Endodermal cell (in vitro differentiated cells): ENCODE measurements around the gene BTG2. TPM values are rescaled to one million over a fixed set of nuclear protein-coding genes. Genes with fewer than 3 reads are reported as not detected.

ENCODE experiments used
- DNase-seq: peaks from one replicate; pipeline ENCODE4 v3.0.0-alpha.2; 2017
- H3K27ac ChIP-seq: 2 replicates; pipeline ENCODE4 v1.5.1; 2013; ENCODE audit warnings: mild to moderate bottlenecking, low read depth, low read length, moderate library complexity
- H3K27me3 ChIP-seq: 2 replicates; pipeline ENCODE4 v1.6.1; 2013; ENCODE audit warnings: mild to moderate bottlenecking, low read length, moderate library complexity; ENCODE audit not compliant: insufficient read depth, control insufficient read depth, poor library complexity, severe bottlenecking
- H3K36me3 ChIP-seq: 2 replicates; pipeline ENCODE4 v1.7.0; 2013; ENCODE audit warnings: mild to moderate bottlenecking, low read length, moderate library complexity; ENCODE audit not compliant: control insufficient read depth, insufficient read depth
- H3K4me1 ChIP-seq: one replicate; pipeline ENCODE4 v1.7.0; 2013; ENCODE audit warnings: low read length; ENCODE audit not compliant: control insufficient read depth, insufficient read depth
- H3K4me3 ChIP-seq: 2 replicates; pipeline ENCODE4 v1.5.1; 2013; ENCODE audit warnings: mild to moderate bottlenecking, low read length, moderate library complexity
- H3K9ac ChIP-seq: 2 replicates; pipeline ENCODE4 v1.6.1; 2013; ENCODE audit warnings: mild to moderate bottlenecking, low read length, moderate library complexity; ENCODE audit not compliant: poor library complexity, severe bottlenecking; ENCODE audit errors: extremely low read depth
- H3K9me3 ChIP-seq: 2 replicates; pipeline ENCODE4 v1.6.1; 2013; ENCODE audit warnings: mild to moderate bottlenecking, low read length, moderate library complexity; ENCODE audit not compliant: control insufficient read depth
- H3K27ac Mint-ChIP-seq: 2 replicates; pipeline ENCODE4 v1.8.0; 2020; ENCODE audit warnings: mixed read lengths
- H3K27me3 Mint-ChIP-seq: 2 replicates; pipeline ENCODE4 v1.8.0; 2021; ENCODE audit warnings: mild to moderate bottlenecking, mixed read lengths; ENCODE audit not compliant: insufficient read depth
- H3K36me3 Mint-ChIP-seq: 2 replicates; pipeline ENCODE4 v1.8.0; 2020; ENCODE audit warnings: low read depth, mixed read lengths
- H3K4me1 Mint-ChIP-seq: 2 replicates; pipeline ENCODE4 v1.8.0; 2020; ENCODE audit warnings: mixed read lengths
- H3K4me3 Mint-ChIP-seq: 2 replicates; pipeline ENCODE4 v1.8.0; 2020; ENCODE audit warnings: mild to moderate bottlenecking, moderate library complexity, mixed read lengths
- H3K9me3 Mint-ChIP-seq: 2 replicates; pipeline ENCODE4 v1.8.0; 2020; ENCODE audit warnings: mild to moderate bottlenecking, mixed read lengths
- CTCF ChIP-seq: fragments of 200-600 bp; sonication (generic); conservative IDR thresholded peaks from 2 replicates; pipeline ENCODE4 v1.5.0; 2021; ENCODE audit warnings: antibody characterized with exemption, mild to moderate bottlenecking
- WGBS, 2 experiments: methylation state at CpG; one replicate each; pipeline versions ENCODE4 v1.1.5 to v1.1.7; 2013; ENCODE audit warnings: missing lambda C conversion rate in 2 of 2, mixed read lengths in 1 of 2; ENCODE audit not compliant: insufficient coverage in 1 of 2, insufficient read length in 1 of 2; 5-methylcytosine and 5-hydroxymethylcytosine counted together
- total RNA-seq, 2 donors: library from RNA; stranded (reverse); fragmentation: NEBNext Ultra II Directional in 1 of 2; extraction: Animal tissue kit (Norgen Biotek cat#: 25700) in 1 of 2; gene quantifications; 2 replicates in 1 of 2; 3 replicates in 1 of 2; pipeline ENCODE4 v1.2.1, GENCODE V29; 2021

BTG2 gene
- total RNA-seq, 2 donors from 2014 or later, result 49.8 to 54.6 TPM

- Mint-ChIP-seq H3K27ac (no peak overlapping the region), H3K4me3 (no peak overlapping the region), H3K4me1 (peaks cover 30% of the 10 kb centered on the region), H3K9me3 (no peaks in the 10 kb centered on the region), H3K36me3 (no peaks in the 10 kb centered on the region), H3K27me3 (peaks cover 42% of the 10 kb centered on the region)
- H3K4me3 ChIP-seq, result no peak overlapping the region
- no peak overlapping the region for H3K9ac ChIP-seq
- H3K27ac ChIP-seq, result no peak overlapping the region
- H3K4me1 ChIP-seq, result peaks cover 20% of the 10 kb centered on the region
- H3K9me3 ChIP-seq, result no peaks in the 10 kb centered on the region
- peak; percentile 44 for DNase-seq
- no peaks in the 10 kb centered on the region for H3K36me3 ChIP-seq
- 91 to 93% methylated on average over 10 to 12 of the region's 12 CpGs for WGBS, 2 experiments
- TF ChIP-seq CTCF, result no peak
- peaks cover 11% of the 10 kb centered on the region for H3K27me3 ChIP-seq
Measured at GRCh38 chr1:203274603-203275381, 30.5 kb upstream of the BTG2 start.

GRCh38 chr1:203275656-203276272, 29.6 kb upstream of the BTG2 start:
- Mint-ChIP-seq H3K27ac (no peak overlapping the region), H3K27me3 (peaks cover 42% of the 10 kb centered on the region), H3K9me3 (no peaks in the 10 kb centered on the region), H3K36me3 (no peaks in the 10 kb centered on the region), H3K4me1 (peaks cover 30% of the 10 kb centered on the region), H3K4me3 (no peak overlapping the region)
- 71 to 87% methylated on average over 8 to 11 of the region's 11 CpGs for WGBS, 2 experiments
- DNase-seq, result peak; percentile 52
- Histone ChIP-seq H3K4me3 (no peak overlapping the region), H3K27me3 (peaks cover 11% of the 10 kb centered on the region), H3K9me3 (no peaks in the 10 kb centered on the region), H3K4me1 (peaks cover 20% of the 10 kb centered on the region), H3K36me3 (no peaks in the 10 kb centered on the region), H3K9ac (no peak overlapping the region), H3K27ac (no peak overlapping the region)
- no peak for TF ChIP-seq CTCF

- no peaks in the 10 kb centered on the region for H3K36me3 Mint-ChIP-seq
- Histone ChIP-seq H3K27me3 (peaks cover 11% of the 10 kb centered on the region), H3K27ac (no peak overlapping the region), H3K4me3 (no peak overlapping the region), H3K9me3 (no peaks in the 10 kb centered on the region), H3K9ac (no peak overlapping the region), H3K4me1 (peaks cover 18% of the 10 kb centered on the region), H3K36me3 (no peaks in the 10 kb centered on the region)
- no peak for TF ChIP-seq CTCF
- no peaks in the 10 kb centered on the region for H3K9me3 Mint-ChIP-seq
- H3K27me3 Mint-ChIP-seq, result peaks cover 41% of the 10 kb centered on the region
- no peak overlapping the region for H3K27ac Mint-ChIP-seq
- peaks cover 30% of the 10 kb centered on the region for H3K4me1 Mint-ChIP-seq
- DNase-seq, result peak; percentile 38
- H3K4me3 Mint-ChIP-seq, result no peak overlapping the region
- WGBS, 2 experiments, result 87 to 94% methylated on average over 5 of the region's 5 CpGs
Measured at GRCh38 chr1:203276408-203276807, 28.9 kb upstream of the BTG2 start.
